Chondrocyte (in vitro differentiated cells): ENCODE data around the gene SLFN12. TPM values are rescaled to one million over a fixed set of nuclear protein-coding genes. Genes with fewer than 3 reads are reported as not detected.
A peak's percentile ranks its signal among the peaks of the same experiment; 100 is the strongest.

Experiments used
- DNase-seq: peaks from one replicate; pipeline ENCODE4 v3.0.0; 2021; ENCODE audit warnings: mixed read lengths, low spot score
- H3K27ac Mint-ChIP-seq: one replicate; pipeline ENCODE4 v1.8.0; 2021; ENCODE audit warnings: mild to moderate bottlenecking, moderate library complexity, mixed read lengths; ENCODE audit not compliant: unreplicated experiment
- H3K27me3 Mint-ChIP-seq: 2 replicates; pipeline ENCODE4 v1.8.0; 2021; ENCODE audit warnings: low read depth, mixed read lengths
- H3K36me3 Mint-ChIP-seq: 2 replicates; pipeline ENCODE4 v1.8.0; 2021; ENCODE audit warnings: low read depth, mixed read lengths
- H3K4me1 Mint-ChIP-seq: 2 replicates; pipeline ENCODE4 v1.8.0; 2021; ENCODE audit warnings: low read depth, mild to moderate bottlenecking, mixed read lengths
- H3K4me3 Mint-ChIP-seq: one replicate; pipeline ENCODE4 v1.8.0; 2021; ENCODE audit warnings: mild to moderate bottlenecking, moderate library complexity, mixed read lengths; ENCODE audit not compliant: unreplicated experiment
- H3K9me3 Mint-ChIP-seq: 2 replicates; pipeline ENCODE4 v1.8.0; 2021; ENCODE audit warnings: low read depth, mixed read lengths
- total RNA-seq: library from RNA; stranded (reverse); gene quantifications from 3 replicates; pipeline ENCODE4 v1.2.1, GENCODE V29; 2021
- TF ChIP-seq, protein P1 (sequence below): fragments of 200-600 bp; sonication (generic); IDR thresholded peaks from 2 replicates; pipeline ENCODE4 v1.5.0; 2021; ENCODE audit warnings: antibody characterized with exemption, mild to moderate bottlenecking, moderate library complexity

SLFN12 gene
- total RNA-seq, 1 donor from 2014 or later, result 10.5 TPM

DNA sequence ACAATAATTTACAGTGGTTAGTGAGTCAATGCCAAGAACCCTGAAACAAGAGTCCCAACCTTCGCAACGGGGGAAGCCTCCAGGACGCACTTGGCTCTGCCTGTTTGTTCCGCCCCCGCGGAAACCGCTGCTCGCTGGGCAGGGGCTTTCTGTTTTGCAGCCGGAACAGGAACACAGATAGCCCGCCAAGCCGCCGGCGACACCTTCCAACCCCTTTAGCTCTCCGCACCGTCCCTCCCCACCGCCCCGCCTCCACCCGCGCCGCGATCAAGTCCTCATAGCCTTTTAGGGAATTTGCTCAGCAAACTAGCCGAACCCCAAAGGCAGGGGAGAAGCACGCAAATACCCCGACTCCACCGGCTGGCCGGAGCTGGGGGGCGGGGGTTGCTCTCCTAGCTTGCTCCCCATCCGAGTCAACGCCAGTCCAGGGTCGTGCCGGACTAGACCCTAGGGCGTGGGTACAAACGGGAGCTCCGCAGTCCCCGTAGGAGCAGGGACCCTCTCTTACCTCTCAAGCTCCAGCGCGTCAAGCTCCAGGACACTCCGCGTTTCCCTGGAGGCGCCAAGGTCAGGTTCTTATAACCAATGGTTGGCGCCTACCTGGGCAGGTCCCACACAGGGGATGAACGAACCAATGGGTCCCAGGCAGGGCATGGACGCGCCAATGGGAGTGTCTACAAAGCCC lies 16.1 kb upstream of the SLFN12 start, which contains the start of gene SLFN13:
Gene SLFN13, minus strand, starts transcription at position 553 of the 685 bp plus-strand sequence. CDS start 3,086 bp downstream, outside the sequence.
- H3K4me3 Mint-ChIP-seq, result peak within 1 kb of the TSS; percentile 73
- TF ChIP-seq, protein P1, sequence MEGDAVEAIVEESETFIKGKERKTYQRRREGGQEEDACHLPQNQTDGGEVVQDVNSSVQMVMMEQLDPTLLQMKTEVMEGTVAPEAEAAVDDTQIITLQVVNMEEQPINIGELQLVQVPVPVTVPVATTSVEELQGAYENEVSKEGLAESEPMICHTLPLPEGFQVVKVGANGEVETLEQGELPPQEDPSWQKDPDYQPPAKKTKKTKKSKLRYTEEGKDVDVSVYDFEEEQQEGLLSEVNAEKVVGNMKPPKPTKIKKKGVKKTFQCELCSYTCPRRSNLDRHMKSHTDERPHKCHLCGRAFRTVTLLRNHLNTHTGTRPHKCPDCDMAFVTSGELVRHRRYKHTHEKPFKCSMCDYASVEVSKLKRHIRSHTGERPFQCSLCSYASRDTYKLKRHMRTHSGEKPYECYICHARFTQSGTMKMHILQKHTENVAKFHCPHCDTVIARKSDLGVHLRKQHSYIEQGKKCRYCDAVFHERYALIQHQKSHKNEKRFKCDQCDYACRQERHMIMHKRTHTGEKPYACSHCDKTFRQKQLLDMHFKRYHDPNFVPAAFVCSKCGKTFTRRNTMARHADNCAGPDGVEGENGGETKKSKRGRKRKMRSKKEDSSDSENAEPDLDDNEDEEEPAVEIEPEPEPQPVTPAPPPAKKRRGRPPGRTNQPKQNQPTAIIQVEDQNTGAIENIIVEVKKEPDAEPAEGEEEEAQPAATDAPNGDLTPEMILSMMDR, result no peak
- H3K27ac Mint-ChIP-seq, result no peak within 1 kb of the TSS
- DNase-seq, result no peak
- peaks cover 2% of the 10 kb centered on the region for H3K9me3 Mint-ChIP-seq
- no peaks in the 10 kb centered on the region for H3K36me3 Mint-ChIP-seq
- peaks cover 16% of the 10 kb centered on the region for H3K27me3 Mint-ChIP-seq
- H3K4me1 Mint-ChIP-seq, result peaks cover 12% of the 10 kb centered on the region

DNA sequence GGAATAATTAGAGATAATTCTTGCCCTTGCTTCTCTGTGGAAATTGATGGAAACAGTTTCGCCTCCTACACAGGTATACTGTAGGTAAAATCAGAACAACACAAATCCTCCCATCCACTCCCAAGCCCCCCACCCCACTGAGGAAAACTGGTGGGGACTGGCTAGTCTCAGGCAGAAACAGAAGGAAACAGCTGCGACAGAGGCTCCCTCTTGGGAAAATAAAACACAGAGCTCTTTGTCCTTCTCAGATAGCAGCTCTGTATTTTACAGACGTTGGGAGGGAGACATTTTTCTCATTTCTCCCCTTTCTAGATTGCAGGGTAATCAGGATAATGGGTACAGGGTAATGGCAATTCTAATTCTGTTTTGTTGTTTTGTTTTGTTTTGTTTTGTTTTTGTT lies 15.2 kb upstream of the SLFN12 start:
- DNase-seq, result no peak
- TF ChIP-seq, protein P1, result no peak
- Mint-ChIP-seq H3K9me3 (peaks cover 2% of the 10 kb centered on the region), H3K27ac (no peak overlapping the region), H3K36me3 (no peaks in the 10 kb centered on the region), H3K27me3 (peaks cover 12% of the 10 kb centered on the region), H3K4me3 (peak overlapping the region; percentile 31), H3K4me1 (peaks cover 12% of the 10 kb centered on the region)

DNA sequence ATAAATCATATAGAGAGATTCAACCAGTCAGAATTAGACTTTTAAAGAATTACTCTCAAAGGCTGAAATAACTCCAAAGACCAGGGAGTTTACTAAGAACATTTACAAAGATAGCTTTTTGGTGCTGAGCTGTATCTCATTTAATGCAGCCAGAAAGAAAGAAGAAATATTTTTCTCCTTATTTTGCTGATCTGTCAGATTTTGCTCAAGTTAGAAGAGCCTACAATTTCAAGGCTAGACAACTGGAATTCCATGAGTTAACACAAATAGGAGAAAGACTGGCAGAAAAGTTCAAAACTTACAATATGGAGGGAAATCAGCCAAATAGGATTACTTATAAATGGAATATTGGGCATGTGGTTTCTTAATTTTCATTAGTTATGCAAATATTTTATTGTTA lies 6.1 kb upstream of the SLFN12 start:
- TF ChIP-seq, protein P1, result no peak
- Mint-ChIP-seq H3K9me3 (no peaks in the 10 kb centered on the region), H3K36me3 (no peaks in the 10 kb centered on the region), H3K4me3 (no peak overlapping the region), H3K4me1 (peaks cover 16% of the 10 kb centered on the region), H3K27ac (no peak overlapping the region), H3K27me3 (no peaks in the 10 kb centered on the region)
- no peak for DNase-seq

DNA sequence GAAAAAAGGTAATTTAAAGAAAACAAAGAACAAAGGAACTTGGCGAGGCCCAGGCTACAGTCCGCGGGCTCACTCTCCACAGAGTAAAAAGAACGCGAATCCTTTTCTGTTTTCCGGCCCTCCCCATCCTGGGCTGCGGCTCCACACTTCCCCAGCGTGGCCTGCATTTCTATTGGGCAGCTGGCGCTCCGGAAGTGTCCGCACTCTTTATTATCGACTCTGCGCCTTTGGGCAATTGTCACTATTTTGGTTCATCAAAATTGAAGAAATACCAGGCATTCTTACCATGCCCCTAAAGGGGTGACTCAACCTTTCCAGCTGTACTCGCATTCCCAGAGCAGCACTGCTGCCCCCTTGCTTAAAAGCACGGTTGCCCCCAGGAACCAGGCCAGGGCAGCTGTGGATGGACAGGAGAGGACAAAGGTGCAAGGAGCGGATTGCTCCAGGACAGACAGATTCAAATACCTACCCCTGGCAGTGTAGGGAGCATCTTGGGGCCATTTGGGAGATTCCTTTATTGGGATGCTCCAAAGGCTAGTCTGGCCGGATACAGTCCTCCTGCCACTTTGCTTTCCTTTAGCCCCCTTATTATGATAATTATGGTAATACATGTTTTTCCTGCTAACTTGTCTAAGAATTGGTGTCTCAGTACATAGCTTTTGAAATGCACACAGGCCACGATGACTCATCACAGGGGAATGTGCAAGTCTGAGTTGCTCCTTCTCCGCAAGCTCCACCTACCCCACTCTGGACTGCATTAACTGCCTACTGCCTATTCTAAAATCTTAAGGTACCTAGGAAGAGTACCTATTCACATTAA lies 985 bp upstream of the SLFN12 start:
- peaks cover 42% of the 10 kb centered on the region for H3K4me1 Mint-ChIP-seq
- no peaks in the 10 kb centered on the region for H3K27me3 Mint-ChIP-seq
- TF ChIP-seq, protein P1, result peak; percentile 73
- H3K9me3 Mint-ChIP-seq, result no peaks in the 10 kb centered on the region
- no peaks in the 10 kb centered on the region for H3K36me3 Mint-ChIP-seq
- H3K4me3 Mint-ChIP-seq, result peak overlapping the region; percentile 83
- H3K27ac Mint-ChIP-seq, result peak overlapping the region; percentile 95
- no peak for DNase-seq

DNA sequence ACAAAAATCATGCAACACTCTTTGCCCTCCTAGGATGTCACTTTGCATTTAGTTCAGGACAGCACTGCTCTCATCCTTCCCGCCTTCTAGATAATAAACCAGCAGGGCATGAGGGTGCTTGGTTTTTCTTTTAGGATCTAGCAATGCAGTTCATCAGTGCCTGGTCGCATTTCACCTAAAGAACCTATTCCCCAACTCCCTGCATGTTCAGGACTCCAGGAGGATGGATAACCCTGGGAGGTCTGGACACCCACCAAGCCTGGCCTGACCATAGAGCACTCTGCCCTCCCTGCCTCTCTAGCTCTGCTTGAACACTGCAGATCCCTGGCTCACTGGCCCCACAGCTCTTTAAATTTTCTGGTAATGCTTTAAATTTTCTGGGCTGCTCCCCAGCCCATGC lies 2.6 kb downstream of the SLFN12 start:
- no peak for DNase-seq
- Mint-ChIP-seq H3K4me3 (no peak overlapping the region), H3K27ac (no peak overlapping the region), H3K9me3 (no peaks in the 10 kb centered on the region), H3K4me1 (peaks cover 41% of the 10 kb centered on the region), H3K27me3 (no peaks in the 10 kb centered on the region), H3K36me3 (no peaks in the 10 kb centered on the region)
- TF ChIP-seq, protein P1, result no peak
